Measurements from ENCODE around the gene SAMD10. TPM values are rescaled to one million over a fixed set of nuclear protein-coding genes. Genes with fewer than 3 reads are reported as not detected.

The SAMD10 gene
- total RNA-seq, 4 donors from 2014 or later, result 5.1 to 15.9 (median 6.8) TPM

GRCh38 chr20:63967330-63968135 lies 11.9 kb downstream of the SAMD10 start:
- Histone ChIP-seq H3K4me3 (no peak overlapping the region), H3K4me1 (peaks cover 15 to 26% (median 17%) of the 10 kb centered on the region in 3 donors), H3K9me3 (no peaks in the 10 kb centered on the region), H3K27me3 (no peaks in the 10 kb centered on the region), H3K27ac (no peak overlapping the region), H3K36me3 (peaks cover 23 to 45% (median 36%) of the 10 kb centered on the region in 3 donors)
- intact Hi-C loops (cut with DNase I), result no loop called here
- TF ChIP-seq POLR2A (IDR thresholded peaks at IDR 0.05) (no peak), CTCF (IDR thresholded peaks at IDR 0.05) (no peak)
- no peak for DNase-seq
- 93 to 98% methylated on average over 6 to 7 of the region's 28 CpGs for WGBS, 2 donors

GRCh38 chr20:63966944-63967322 lies 12.5 kb downstream of the SAMD10 start:
- H3K27ac ChIP-seq, result no peak overlapping the region
- TF ChIP-seq CTCF (IDR thresholded peaks at IDR 0.05), result no peak
- no peak for TF ChIP-seq POLR2A (IDR thresholded peaks at IDR 0.05)
- H3K36me3 ChIP-seq, result peaks cover 29 to 51% (median 36%) of the 10 kb centered on the region in 3 donors
- WGBS, 2 donors, result no CpG with 5 or more reads among the region's 13 CpGs
- no peaks in the 10 kb centered on the region for H3K9me3 ChIP-seq
- H3K27me3 ChIP-seq, result no peaks in the 10 kb centered on the region
- no peak for DNase-seq
- peaks cover 15 to 26% (median 17%) of the 10 kb centered on the region in 3 donors for H3K4me1 ChIP-seq
- H3K4me3 ChIP-seq, result no peak overlapping the region
- intact Hi-C loops (cut with DNase I), result no loop called here

- no peak for DNase-seq
- Histone ChIP-seq H3K27ac (no peak overlapping the region), H3K27me3 (no peaks in the 10 kb centered on the region), H3K4me3 (no peak overlapping the region), H3K4me1 (peaks cover 15 to 26% (median 17%) of the 10 kb centered on the region in 3 donors), H3K36me3 (peaks cover 35 to 57% (median 36%) of the 10 kb centered on the region in 3 donors), H3K9me3 (no peaks in the 10 kb centered on the region)
- intact Hi-C loops (cut with DNase I), result no loop called here
- 85 to 94% methylated on average over 5 to 9 of the region's 27 CpGs for WGBS, 2 donors
- TF ChIP-seq CTCF (IDR thresholded peaks at IDR 0.05) (no peak), POLR2A (IDR thresholded peaks at IDR 0.05) (no peak)
Measured at GRCh38 chr20:63966172-63966943, 13.1 kb downstream of the SAMD10 start.

- DNase-seq, result no peak
Measured at GRCh38 chr20:63964412-63964811, 15.0 kb downstream of the SAMD10 start.

More at GRCh38 chr20:63964412-63964811, 15.0 kb downstream of the SAMD10 start:
- no peaks in the 10 kb centered on the region for H3K9me3 ChIP-seq
- intact Hi-C loops (cut with DNase I), result no loop called here
- H3K4me1 ChIP-seq, result peaks cover 9 to 17% (median 10%) of the 10 kb centered on the region in 3 donors
- H3K27me3 ChIP-seq, result no peaks in the 10 kb centered on the region
- H3K27ac ChIP-seq, result no peak overlapping the region
- 93 to 94% methylated on average over 9 to 11 of the region's 16 CpGs for WGBS, 2 donors
- H3K4me3 ChIP-seq, result no peak overlapping the region
- H3K36me3 ChIP-seq, result peaks cover 38 to 76% (median 40%) of the 10 kb centered on the region in 3 donors
- TF ChIP-seq POLR2A (IDR thresholded peaks at IDR 0.05) (no peak), CTCF (IDR thresholded peaks at IDR 0.05) (no peak)

Measured in esophagus squamous epithelium (tissue), 5 donors.